ENCODE data around the gene TNFRSF19.

The TNFRSF19 gene

DNA sequence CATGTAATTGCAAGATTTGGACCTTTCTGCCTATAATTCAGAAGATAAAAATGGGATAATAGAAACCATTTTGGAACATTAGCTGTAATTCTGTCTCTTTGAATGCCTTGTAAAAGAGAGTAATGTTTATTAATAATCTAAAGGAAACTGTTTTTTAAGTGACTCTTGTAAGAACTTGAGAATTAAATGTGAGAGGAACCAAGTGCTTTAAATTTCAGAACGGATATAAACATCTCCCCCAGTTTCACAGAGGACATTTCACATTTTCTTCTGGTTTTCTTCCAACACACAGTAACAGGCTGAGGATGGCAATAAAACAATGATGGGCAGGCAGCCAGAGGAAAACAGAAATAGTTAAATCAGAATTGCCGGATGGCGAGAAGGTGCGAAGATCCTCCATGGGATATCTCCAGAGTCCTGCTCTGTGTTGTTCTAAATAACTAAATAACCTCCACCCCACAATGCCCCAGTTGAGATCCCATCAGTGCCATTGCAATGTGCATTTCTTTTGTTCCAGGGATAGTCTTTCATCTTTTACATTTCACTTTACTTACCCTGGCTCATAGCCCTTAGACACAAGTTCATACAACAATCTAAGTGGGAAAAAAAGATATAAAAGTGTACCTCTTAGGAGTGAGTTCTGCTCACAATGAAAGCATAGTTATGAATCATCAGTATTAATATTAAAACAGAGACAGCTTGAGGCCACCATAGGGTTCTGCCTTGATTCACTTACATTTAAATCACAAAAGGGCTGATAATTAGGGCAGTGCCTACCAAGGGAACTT lies 73.3 kb downstream of the TNFRSF19 start:
- TF ChIP-seq, protein P1, sequence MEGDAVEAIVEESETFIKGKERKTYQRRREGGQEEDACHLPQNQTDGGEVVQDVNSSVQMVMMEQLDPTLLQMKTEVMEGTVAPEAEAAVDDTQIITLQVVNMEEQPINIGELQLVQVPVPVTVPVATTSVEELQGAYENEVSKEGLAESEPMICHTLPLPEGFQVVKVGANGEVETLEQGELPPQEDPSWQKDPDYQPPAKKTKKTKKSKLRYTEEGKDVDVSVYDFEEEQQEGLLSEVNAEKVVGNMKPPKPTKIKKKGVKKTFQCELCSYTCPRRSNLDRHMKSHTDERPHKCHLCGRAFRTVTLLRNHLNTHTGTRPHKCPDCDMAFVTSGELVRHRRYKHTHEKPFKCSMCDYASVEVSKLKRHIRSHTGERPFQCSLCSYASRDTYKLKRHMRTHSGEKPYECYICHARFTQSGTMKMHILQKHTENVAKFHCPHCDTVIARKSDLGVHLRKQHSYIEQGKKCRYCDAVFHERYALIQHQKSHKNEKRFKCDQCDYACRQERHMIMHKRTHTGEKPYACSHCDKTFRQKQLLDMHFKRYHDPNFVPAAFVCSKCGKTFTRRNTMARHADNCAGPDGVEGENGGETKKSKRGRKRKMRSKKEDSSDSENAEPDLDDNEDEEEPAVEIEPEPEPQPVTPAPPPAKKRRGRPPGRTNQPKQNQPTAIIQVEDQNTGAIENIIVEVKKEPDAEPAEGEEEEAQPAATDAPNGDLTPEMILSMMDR (IDR thresholded peaks at IDR 0.05; ENCODE audit: borderline replicate concordance, insufficient read depth, low read depth, low read length) = no peak
- no peak overlapping the region for H3K4me3 ChIP-seq (ENCODE audit: low read depth, low read length)

DNA sequence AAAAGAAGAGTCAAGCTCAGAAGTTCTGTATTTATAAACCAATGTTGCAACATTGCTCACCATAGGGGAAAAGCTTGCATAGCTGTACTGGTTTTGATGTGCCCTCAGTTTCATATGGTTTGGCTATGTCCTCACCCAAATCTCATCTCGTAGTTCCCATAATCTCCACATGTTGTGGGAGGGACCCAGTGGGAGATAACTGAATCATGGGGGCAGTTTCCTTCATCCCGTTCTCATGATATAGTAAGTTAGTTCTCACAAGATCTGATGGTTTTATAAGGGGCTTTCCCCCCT lies 73.9 kb downstream of the TNFRSF19 start:
- H3K4me3 ChIP-seq (ENCODE audit: low read depth, low read length) = no peak overlapping the region

DNA sequence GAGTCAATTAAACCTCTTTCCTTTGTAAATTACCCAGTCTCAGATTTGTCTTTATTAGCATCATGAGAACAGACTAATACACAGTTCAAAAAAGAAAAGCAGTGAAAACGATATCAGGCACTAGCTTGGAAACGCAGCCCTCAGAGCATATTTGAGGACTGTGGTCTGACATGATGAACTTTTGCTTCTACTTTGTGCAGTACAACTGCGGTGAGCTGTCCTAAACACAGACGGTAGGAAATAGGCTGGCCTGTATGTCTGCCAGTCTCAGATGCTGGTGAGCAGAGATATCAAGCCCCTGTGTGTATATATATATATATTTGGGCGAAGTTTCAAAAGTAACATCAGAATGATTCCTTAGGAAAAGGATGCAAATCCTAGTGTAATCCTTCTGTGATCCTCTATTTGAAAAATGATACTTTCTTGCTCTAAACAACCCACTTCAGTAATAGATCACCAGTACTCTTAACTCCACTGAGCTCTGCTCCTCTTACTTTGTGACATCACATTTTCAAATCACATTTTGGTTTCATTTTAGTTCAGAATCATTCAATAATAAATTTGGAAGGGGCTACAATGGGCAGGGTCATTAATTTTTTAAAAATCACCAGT lies 74.4 kb downstream of the TNFRSF19 start:
- H3K4me3 ChIP-seq (ENCODE audit: low read depth, low read length) = no peak overlapping the region
- TF ChIP-seq, protein P1 (IDR thresholded peaks at IDR 0.05; ENCODE audit: borderline replicate concordance, insufficient read depth, low read depth, low read length) = no peak

More for the DNA sequence above, 73.9 kb downstream of the TNFRSF19 start:
- TF ChIP-seq, protein P1 (IDR thresholded peaks at IDR 0.05; ENCODE audit: borderline replicate concordance, insufficient read depth, low read depth, low read length) = no peak

DNA sequence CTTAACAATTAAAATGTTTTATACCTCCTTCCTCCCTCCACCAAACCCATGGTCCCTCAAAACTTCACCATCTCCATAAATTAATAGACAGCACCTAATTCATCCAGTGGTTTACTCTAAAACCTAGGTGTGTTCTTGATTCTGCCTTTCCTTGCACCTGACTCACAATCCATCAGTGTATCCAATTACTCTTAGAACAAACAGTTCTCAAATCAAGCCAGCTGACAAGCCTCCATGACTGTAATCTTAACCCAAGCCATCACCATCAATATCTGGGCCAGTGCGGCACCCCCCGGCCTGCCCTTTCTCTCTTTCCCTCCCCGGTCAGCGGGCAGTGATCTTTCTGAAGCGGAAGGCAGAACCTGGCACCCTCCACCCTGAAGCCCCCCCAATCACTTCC lies 75.6 kb downstream of the TNFRSF19 start:
- TF ChIP-seq, protein P1 (IDR thresholded peaks at IDR 0.05; ENCODE audit: borderline replicate concordance, insufficient read depth, low read depth, low read length) = no peak
- H3K4me3 ChIP-seq (ENCODE audit: low read depth, low read length) = no peak overlapping the region

DNA sequence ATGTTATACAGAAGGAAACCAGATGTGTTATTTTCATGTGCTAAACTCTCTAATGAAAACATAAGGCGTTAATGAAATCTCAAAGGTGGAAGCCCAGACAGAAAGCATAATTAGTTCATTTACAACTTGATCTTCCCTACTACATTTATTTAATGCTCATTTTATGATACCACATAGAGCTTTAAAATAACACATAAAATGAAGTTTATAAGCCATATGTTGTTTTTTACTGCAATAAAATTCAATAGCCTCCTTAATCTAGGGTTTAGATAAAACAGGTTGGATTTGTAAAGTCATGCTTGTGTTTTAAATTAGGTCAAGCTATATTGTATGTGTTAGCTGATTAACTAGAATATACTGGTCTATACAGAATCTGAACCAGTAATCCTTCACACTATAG lies 81.2 kb downstream of the TNFRSF19 start:
- TF ChIP-seq, protein P1 (IDR thresholded peaks at IDR 0.05; ENCODE audit: borderline replicate concordance, insufficient read depth, low read depth, low read length) = no peak
- H3K4me3 ChIP-seq (ENCODE audit: low read depth, low read length) = no peak overlapping the region

DNA sequence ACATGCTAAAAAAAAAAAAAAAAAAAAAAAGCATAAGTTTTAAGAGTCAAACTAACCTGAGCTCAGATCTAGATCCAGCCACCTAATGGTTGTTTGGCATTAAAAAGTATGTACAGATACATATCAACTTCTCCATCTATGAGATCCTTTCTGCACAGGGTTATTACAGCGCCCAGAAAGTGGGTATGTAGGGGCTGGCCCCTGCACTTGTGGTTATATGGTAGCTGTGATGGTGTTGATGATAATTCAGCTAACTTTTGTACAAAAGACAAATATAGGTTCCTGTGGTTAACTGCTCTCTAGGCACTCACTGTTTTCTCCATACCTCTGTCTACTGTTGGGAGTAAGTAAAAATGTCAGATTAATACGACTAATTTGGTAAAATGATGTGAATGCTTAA lies 81.7 kb downstream of the TNFRSF19 start:
- H3K4me3 ChIP-seq (ENCODE audit: low read depth, low read length) = no peak overlapping the region
- TF ChIP-seq, protein P1 (IDR thresholded peaks at IDR 0.05; ENCODE audit: borderline replicate concordance, insufficient read depth, low read depth, low read length) = no peak

Data from GM12875 (cell line).